GM10248 (cell line): ENCODE data around the gene ZBTB25.
A peak's percentile ranks its signal among the peaks of the same experiment; 100 is the strongest.

ENCODE experiments used
- CTCF ChIA-PET: fragments of 300-600 bp; sonication (Branson Sonifier 250); formaldehyde crosslinking; extraction: SDS; loops from one replicate; lab custom pipeline; 2021; ENCODE audit warnings: antibody characterized with exemption; lab: Yijun Ruan, JAX
- POLR2A ChIA-PET: fragments of 350-650 bp; sonication (Branson Sonifier 250); formaldehyde crosslinking; extraction: SDS; loops from one replicate; lab custom pipeline; 2020; ENCODE audit warnings: antibody characterized with exemption; lab: Yijun Ruan, JAX
- DNase-seq: peaks from one replicate; pipeline ENCODE4 v3.0.0; 2012; ENCODE audit errors: extremely low spot score
- CTCF ChIP-seq: IDR thresholded peaks from 2 replicates; pipeline ENCODE4 v1.5.1; 2012; ENCODE audit warnings: mild to moderate bottlenecking, low read depth; ENCODE audit errors: extremely low read depth, missing control alignments, control extremely low read depth

ZBTB25 gene

GRCh38 chr14:64507376-64508156, 3.9 kb upstream of the ZBTB25 start:
- no peak for DNase-seq
- ChIA-PET POLR2A (interaction anchor here (0.7 kb wide), 1 partner anchor 33 kb away, joined by 3 read pairs; the partner anchor contains the start of gene HSPA2), CTCF (interaction anchor here (0.9 to 6.3 kb wide), 6 partner anchors 16 to 164 kb away, joined by 3 to 56 read pairs (median 15); no protein-coding TSS in a partner anchor)
- no peak for TF ChIP-seq CTCF

GRCh38 chr14:64506721-64507120, 3.1 kb upstream of the ZBTB25 start:
- no peak for TF ChIP-seq CTCF
- ChIA-PET POLR2A (no interaction called here), CTCF (interaction anchor here (1.6 kb wide), 1 partner anchor 62 kb away, joined by 5 read pairs; no protein-coding TSS in a partner anchor)
- DNase-seq: no peak

- peak; percentile 84 for DNase-seq
- POLR2A ChIA-PET: interaction anchor here (0.8 to 1.2 kb wide), 3 partner anchors 11 to 117 kb away, joined by 3 to 5 read pairs (median 4); partner anchors contain the start of gene MTHFD1
- no peak for TF ChIP-seq CTCF
- CTCF ChIA-PET: interaction anchor here (0.9 to 1.6 kb wide), 4 partner anchors 14 to 75 kb away, joined by 3 to 5 read pairs (median 4); no protein-coding TSS in a partner anchor
Measured at GRCh38 chr14:64504897-64505794, 1.5 kb upstream of the ZBTB25 start.

GRCh38 chr14:64504310-64504896, 765 bp upstream of the ZBTB25 start, which contains the start of gene ZBTB1:
TSS of gene ZBTB1 (plus strand) at chr14:64504770. CDS start at chr14:64521505, 16,735 bp downstream.
- ChIA-PET POLR2A (interaction anchor here (0.6 to 1.2 kb wide), 3 partner anchors 12 to 566 kb away, joined by 3 to 5 read pairs (median 4); partner anchors contain the start of gene MTHFD1), CTCF (interaction anchor here (1.9 kb wide), 1 partner anchor 40 kb away, joined by 6 read pairs; no protein-coding TSS in a partner anchor)
- TF ChIP-seq CTCF: no peak
- DNase-seq: peak; percentile 63

- no peak for DNase-seq
- no peak for TF ChIP-seq CTCF
- CTCF ChIA-PET: interaction anchor here (0.7 to 3.5 kb wide), 7 partner anchors 8 to 159 kb away, joined by 3 to 24 read pairs (median 6); no protein-coding TSS in a partner anchor
Measured at GRCh38 chr14:64502887-64503433, 678 bp downstream of the ZBTB25 start.

More at GRCh38 chr14:64502887-64503433, 678 bp downstream of the ZBTB25 start:
- POLR2A ChIA-PET: no interaction called here
